B cell (primary cell): ENCODE data around the gene TCAIM. TPM values are rescaled to one million over a fixed set of nuclear protein-coding genes. Genes with fewer than 3 reads are reported as not detected.

Experiments used
- ATAC-seq: fragments of 200-7000 bp; cut with Tn5 transposase; one replicate; pipeline ENCODE4 v1.10.0; 2021; ENCODE audit warnings: low read depth, mild to moderate bottlenecking, moderate number of reproducible peaks, moderate library complexity
- CTCF ChIA-PET: fragments of 350-600 bp; sonication (Branson Sonifier 250); formaldehyde crosslinking; loops from one replicate; lab custom pipeline; 2021; ENCODE audit warnings: antibody characterized with exemption, inconsistent platforms; lab: Charles Lee
- POLR2A ChIA-PET: fragments of 350-600 bp; sonication (Branson Sonifier 250); formaldehyde crosslinking; loops from one replicate; lab custom pipeline; 2021; ENCODE audit warnings: antibody characterized with exemption; lab: Charles Lee
- DNase-seq: peaks from one replicate; pipeline ENCODE4 v3.0.0; 2013
- H2AFZ ChIP-seq: 2 replicates; pipeline ENCODE4 v1.6.1; 2012; ENCODE audit warnings: mild to moderate bottlenecking, low read depth, low read length; ENCODE audit not compliant: insufficient read depth, poor library complexity, severe bottlenecking
- H3K27ac ChIP-seq, 2 donors: 1 replicate in 1 of 2; 2 replicates in 1 of 2; pipeline ENCODE4 v1.5.1; 2012 to 2013; ENCODE audit warnings: low read length in 2 of 2, mild to moderate bottlenecking in 2 of 2, moderate library complexity in 1 of 2
- H3K27me3 ChIP-seq, 4 experiments: fragments of 200-600 bp in 1 of 4; sonication (generic) in 1 of 4; replicated peaks in 1 of 4; 1 replicate in 2 of 4; 2 replicates in 2 of 4; pipeline versions ENCODE4 v1.6.1 to v1.7.0; 2013 to 2016; ENCODE audit warnings: low read length in 3 of 4, mild to moderate bottlenecking in 2 of 4, mixed read lengths in 1 of 4, moderate library complexity in 1 of 4; ENCODE audit not compliant: insufficient read depth in 4 of 4, control insufficient read depth in 3 of 4; ENCODE audit errors: control extremely low read depth in 1 of 4
- H3K36me3 ChIP-seq, 2 experiments: replicated peaks in 1 of 2; 1 replicate in 1 of 2; 2 replicates in 1 of 2; pipeline versions ENCODE4 v1.6.1 to v1.7.1; 2013; ENCODE audit warnings: low read length in 1 of 2; ENCODE audit not compliant: insufficient read depth in 2 of 2, control insufficient read depth in 1 of 2; ENCODE audit errors: control extremely low read depth in 1 of 2, extremely low read depth in 1 of 2
- H3K4me1 ChIP-seq, 2 donors: fragments of 200-600 bp in 1 of 2; sonication (generic) in 1 of 2; 1 replicate in 1 of 2; 2 replicates in 1 of 2; pipeline versions ENCODE4 v1.5.1 to v1.6.1; 2013 to 2017; ENCODE audit warnings: low read length in 2 of 2; ENCODE audit not compliant: control insufficient read depth in 2 of 2, insufficient read depth in 2 of 2
- H3K4me2 ChIP-seq: replicated peaks from 2 replicates; pipeline ENCODE3; 2012; ENCODE audit warnings: mild to moderate bottlenecking, low read depth, low read length; ENCODE audit not compliant: poor library complexity, severe bottlenecking
- H3K4me3 ChIP-seq, 5 experiments: fragments of 200-600 bp in 1 of 5; sonication (generic) in 1 of 5; 1 replicate in 3 of 5; 2 replicates in 2 of 5; pipeline versions ENCODE4 v1.5.1 to v1.7.0; 2011 to 2016; ENCODE audit warnings: low read length in 4 of 5, mild to moderate bottlenecking in 4 of 5, low read depth in 2 of 5, control low read depth in 1 of 5, moderate library complexity in 1 of 5; ENCODE audit not compliant: insufficient read depth in 1 of 5; ENCODE audit errors: control extremely low read depth in 1 of 5, extremely low read depth in 1 of 5
- H3K79me2 ChIP-seq: fragments of 200-600 bp; sonication (generic); one replicate; pipeline ENCODE4 v1.6.0; 2016; ENCODE audit warnings: low read length; ENCODE audit not compliant: control insufficient read depth, insufficient read depth
- H3K9ac ChIP-seq: fragments of 200-600 bp; sonication (generic); 2 replicates; pipeline ENCODE4 v1.6.1; 2017; ENCODE audit warnings: mild to moderate bottlenecking, low read length, moderate library complexity
- H3K9me3 ChIP-seq, 3 donors: one replicate each; pipeline versions ENCODE4 v1.6.1 to v1.7.1; 2013; ENCODE audit warnings: low read length in 2 of 3; ENCODE audit not compliant: control insufficient read depth in 2 of 3, insufficient read depth in 1 of 3; ENCODE audit errors: control extremely low read depth in 1 of 3
- H4K20me1 ChIP-seq: 2 replicates; pipeline ENCODE4 v1.6.0; 2012; ENCODE audit warnings: mild to moderate bottlenecking, low read length; ENCODE audit not compliant: insufficient read depth, control insufficient read depth, poor library complexity, severe bottlenecking
- H3K27ac Mint-ChIP-seq: one replicate; pipeline ENCODE4 v1.8.0; 2021; ENCODE audit warnings: mixed read lengths
- H3K27me3 Mint-ChIP-seq: one replicate; pipeline ENCODE4 v1.8.0; 2021; ENCODE audit warnings: mixed read lengths
- H3K4me1 Mint-ChIP-seq: one replicate; pipeline ENCODE4 v1.8.0; 2021; ENCODE audit warnings: mixed read lengths
- H3K4me3 Mint-ChIP-seq: one replicate; pipeline ENCODE4 v1.8.0; 2021; ENCODE audit warnings: mixed read lengths
- H3K9me3 Mint-ChIP-seq: one replicate; pipeline ENCODE4 v1.8.0; 2022; ENCODE audit warnings: mixed read lengths; ENCODE audit not compliant: insufficient read depth
- EZH2 ChIP-seq: IDR thresholded peaks from 2 replicates; pipeline ENCODE4 v1.6.1; 2012; ENCODE audit warnings: borderline replicate concordance, low read depth, mild to moderate bottlenecking, moderate library complexity, low read length; ENCODE audit not compliant: insufficient read depth, poor library complexity, severe bottlenecking
- WGBS: methylation state at CpG from one replicate; pipeline ENCODE4 v1.1.5; 2013; ENCODE audit warnings: missing lambda C conversion rate; ENCODE audit not compliant: insufficient coverage; 5-methylcytosine and 5-hydroxymethylcytosine counted together
- intact Hi-C: fragments of 100-400 bp; cut with micrococcal nuclease; formaldehyde crosslinking; loops from one replicate; pipeline ENCODE4 v1.10.0; 2022
- polyA plus RNA-seq: library from polyadenylated mRNA; depleted of rRNA; stranded (reverse); fragments of >200 nt; gene quantifications from 2 replicates; pipeline ENCODE4 v1.2.3, GENCODE V29; 2012
- total RNA-seq, 2 donors: library from RNA; stranded (reverse); fragments of 120-200 nt in 1 of 2; gene quantifications; 1 replicate in 1 of 2; 2 replicates in 1 of 2; pipeline versions ENCODE4 v1.2.3 to v1.2.4, GENCODE V29; 2013 to 2022
- TF ChIP-seq, protein P1 (sequence below): fragments of 200-600 bp; IDR thresholded peaks from one replicate; pipeline ENCODE4 v1.8.0; 2022; ENCODE audit warnings: antibody characterized with exemption, mild to moderate bottlenecking

The TCAIM gene
- total and polyA plus RNA-seq, 2 donors (not counting 1 experiment from before 2014, with no cell fraction given), result 4.3 to 15.8 TPM

DNA sequence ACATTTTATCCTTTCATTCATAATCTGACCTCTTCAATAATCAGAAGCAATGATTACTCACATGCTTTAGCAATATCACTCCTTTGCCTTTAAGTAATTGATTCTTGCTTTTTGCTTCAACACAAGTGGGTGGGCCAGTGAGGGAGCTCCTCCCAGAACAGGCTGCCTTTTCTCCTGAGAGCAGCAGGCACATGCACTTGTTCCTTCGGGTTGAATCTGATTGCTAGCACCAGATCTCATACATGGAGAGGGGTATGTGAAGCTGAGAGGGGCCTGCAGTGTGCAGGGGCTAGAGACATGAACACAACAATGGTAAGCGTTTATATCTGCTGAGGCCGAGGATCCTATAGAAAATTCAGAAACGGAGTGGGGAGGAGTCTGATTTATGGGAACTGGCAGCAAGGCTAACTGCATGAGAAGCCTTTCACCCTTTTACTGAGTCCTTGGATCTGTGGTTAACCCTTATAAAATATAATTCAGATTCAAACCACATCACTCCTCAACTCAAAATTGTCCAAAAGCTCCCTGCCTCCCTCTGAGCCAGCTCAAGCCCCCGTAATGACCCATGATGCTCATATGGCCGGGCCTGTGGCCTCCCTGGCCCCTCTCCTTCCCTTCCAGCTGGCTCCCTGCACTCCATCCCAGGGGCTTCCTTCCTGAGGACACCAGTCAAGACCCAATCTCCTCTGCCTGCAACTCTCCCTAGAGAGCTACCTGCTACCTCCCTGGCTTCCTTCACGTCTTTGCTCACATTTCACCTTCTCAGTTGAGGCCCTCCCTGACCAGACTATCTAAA, 106.5 kb downstream of the TCAIM start:
- no peak overlapping the region for H3K4me2 ChIP-seq
- intact Hi-C loops, result no loop called here
- Mint-ChIP-seq H3K9me3 (peaks cover 2% of the 10 kb centered on the region), H3K4me1 (peaks cover 10% of the 10 kb centered on the region), H3K27me3 (no peaks in the 10 kb centered on the region), H3K4me3 (no peak overlapping the region), H3K27ac (no peak overlapping the region)
- POLR2A ChIA-PET, result no interaction called here
- TF ChIP-seq EZH2, result no peak
- TF ChIP-seq, protein P1, sequence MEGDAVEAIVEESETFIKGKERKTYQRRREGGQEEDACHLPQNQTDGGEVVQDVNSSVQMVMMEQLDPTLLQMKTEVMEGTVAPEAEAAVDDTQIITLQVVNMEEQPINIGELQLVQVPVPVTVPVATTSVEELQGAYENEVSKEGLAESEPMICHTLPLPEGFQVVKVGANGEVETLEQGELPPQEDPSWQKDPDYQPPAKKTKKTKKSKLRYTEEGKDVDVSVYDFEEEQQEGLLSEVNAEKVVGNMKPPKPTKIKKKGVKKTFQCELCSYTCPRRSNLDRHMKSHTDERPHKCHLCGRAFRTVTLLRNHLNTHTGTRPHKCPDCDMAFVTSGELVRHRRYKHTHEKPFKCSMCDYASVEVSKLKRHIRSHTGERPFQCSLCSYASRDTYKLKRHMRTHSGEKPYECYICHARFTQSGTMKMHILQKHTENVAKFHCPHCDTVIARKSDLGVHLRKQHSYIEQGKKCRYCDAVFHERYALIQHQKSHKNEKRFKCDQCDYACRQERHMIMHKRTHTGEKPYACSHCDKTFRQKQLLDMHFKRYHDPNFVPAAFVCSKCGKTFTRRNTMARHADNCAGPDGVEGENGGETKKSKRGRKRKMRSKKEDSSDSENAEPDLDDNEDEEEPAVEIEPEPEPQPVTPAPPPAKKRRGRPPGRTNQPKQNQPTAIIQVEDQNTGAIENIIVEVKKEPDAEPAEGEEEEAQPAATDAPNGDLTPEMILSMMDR, result no peak
- no peak overlapping the region for H3K27ac ChIP-seq
- no peaks in the 10 kb centered on the region for H3K27me3 ChIP-seq
- peaks cover 7% of the 10 kb centered on the region in 2 donors for H3K4me1 ChIP-seq
- ATAC-seq, result no peak
- CTCF ChIA-PET, result no interaction called here
- DNase-seq, result no peak
- 98% methylated on average over 5 of the region's 7 CpGs for WGBS
- peaks cover 0 to 4% (median 0%) of the 10 kb centered on the region in 3 donors for H3K9me3 ChIP-seq
- H2AFZ ChIP-seq, result no peak overlapping the region
- H4K20me1 ChIP-seq, result no peaks in the 10 kb centered on the region
- H3K4me3 ChIP-seq, result no peak overlapping the region
- no peak overlapping the region for H3K9ac ChIP-seq
- no peaks in the 10 kb centered on the region for H3K79me2 ChIP-seq
- H3K36me3 ChIP-seq, result peaks cover 6 to 53% of the 10 kb centered on the region in 2 experiments

- Mint-ChIP-seq H3K27me3 (no peaks in the 10 kb centered on the region), H3K27ac (no peak overlapping the region), H3K9me3 (peaks cover 2% of the 10 kb centered on the region), H3K4me3 (no peak overlapping the region), H3K4me1 (peaks cover 3% of the 10 kb centered on the region)
- ChIA-PET POLR2A (no interaction called here), CTCF (no interaction called here)
- Histone ChIP-seq H3K9me3 (peaks cover 0 to 4% (median 0%) of the 10 kb centered on the region in 3 donors), H3K79me2 (no peaks in the 10 kb centered on the region), H2AFZ (no peak overlapping the region), H3K4me3 (no peak overlapping the region), H3K4me1 (peaks cover 0 to under 1% of the 10 kb centered on the region in 2 donors), H3K27ac (no peak overlapping the region), H3K27me3 (no peaks in the 10 kb centered on the region), H3K9ac (no peak overlapping the region), H4K20me1 (no peaks in the 10 kb centered on the region), H3K36me3 (peaks cover 6 to 59% of the 10 kb centered on the region in 2 experiments), H3K4me2 (no peak overlapping the region)
- ATAC-seq, result no peak
- TF ChIP-seq, protein P1, result no peak
- no peak for TF ChIP-seq EZH2
- WGBS, result 100% methylated on average over 1 of the region's 5 CpGs
- intact Hi-C loops, result no loop called here
- no peak for DNase-seq
Observed at GRCh38 chr3:44445786-44446185, 107.2 kb downstream of the TCAIM start.
